Thyroid gland (tissue), 4 donors: ENCODE data around the gene PEPD.

Experiments used
- POLR2A ChIP-seq, 2 donors: fragments of 450-650 bp; IDR thresholded peaks; one replicate each; pipeline ENCODE4 v1.6.1; 2017; ENCODE audit warnings: antibody characterized with exemption in 2 of 2, mild to moderate bottlenecking in 2 of 2, moderate library complexity in 1 of 2
- TF ChIP-seq, protein P1 (sequence below), 6 experiments: fragments of 200-600 bp in 3 of 6; fragments of 450-650 bp in 3 of 6; sonication (generic) in 3 of 6; IDR thresholded peaks; one replicate each; pipeline ENCODE4 v1.5.1; 2016 to 2019; ENCODE audit warnings: antibody characterized with exemption in 6 of 6, mild to moderate bottlenecking in 2 of 6, inconsistent platforms in 1 of 6, moderate library complexity in 1 of 6

DNA sequence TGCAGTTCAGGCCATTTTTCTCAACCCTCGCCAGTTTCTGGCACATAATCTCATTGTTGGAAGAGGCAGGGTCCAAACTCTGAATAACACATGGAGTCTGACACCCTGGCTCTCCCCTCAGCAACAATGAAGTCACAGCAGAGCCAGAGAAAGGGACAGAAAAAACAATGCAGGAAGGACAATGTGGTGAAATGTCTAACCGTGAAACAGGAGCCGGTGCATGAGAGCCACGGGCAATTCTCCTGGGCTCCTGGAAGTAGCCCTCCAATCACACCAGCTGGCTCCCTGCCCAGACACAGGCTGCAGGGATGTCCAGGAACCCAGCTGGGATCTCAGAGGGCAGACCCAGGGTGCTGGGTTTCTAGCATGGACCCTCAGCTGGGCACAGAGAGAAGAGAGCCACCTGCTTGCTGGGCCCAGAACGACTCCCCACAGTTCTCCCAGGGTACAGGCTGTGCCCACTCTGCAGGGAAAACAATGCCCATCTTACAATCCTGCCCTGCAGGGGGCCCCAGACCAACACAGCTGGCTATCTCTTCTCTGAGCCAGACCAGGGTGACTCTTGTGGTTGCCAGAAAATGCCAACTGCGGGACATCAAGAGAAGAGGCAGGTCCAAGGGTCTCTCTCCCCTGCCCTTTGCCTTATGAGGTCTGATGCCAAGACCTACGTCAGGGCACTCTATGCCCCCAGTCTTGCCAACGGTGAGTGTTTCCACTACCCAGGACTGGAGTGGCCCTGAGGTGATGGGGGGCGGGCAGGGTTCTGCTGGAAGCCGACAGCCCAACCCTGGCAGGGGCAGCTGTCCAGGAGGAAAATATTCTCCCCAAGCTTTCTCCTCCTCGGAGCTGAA is 83.5 kb downstream of the PEPD start:
- TF ChIP-seq POLR2A (IDR thresholded peaks at IDR 0.05), result no peak
- TF ChIP-seq, protein P1, sequence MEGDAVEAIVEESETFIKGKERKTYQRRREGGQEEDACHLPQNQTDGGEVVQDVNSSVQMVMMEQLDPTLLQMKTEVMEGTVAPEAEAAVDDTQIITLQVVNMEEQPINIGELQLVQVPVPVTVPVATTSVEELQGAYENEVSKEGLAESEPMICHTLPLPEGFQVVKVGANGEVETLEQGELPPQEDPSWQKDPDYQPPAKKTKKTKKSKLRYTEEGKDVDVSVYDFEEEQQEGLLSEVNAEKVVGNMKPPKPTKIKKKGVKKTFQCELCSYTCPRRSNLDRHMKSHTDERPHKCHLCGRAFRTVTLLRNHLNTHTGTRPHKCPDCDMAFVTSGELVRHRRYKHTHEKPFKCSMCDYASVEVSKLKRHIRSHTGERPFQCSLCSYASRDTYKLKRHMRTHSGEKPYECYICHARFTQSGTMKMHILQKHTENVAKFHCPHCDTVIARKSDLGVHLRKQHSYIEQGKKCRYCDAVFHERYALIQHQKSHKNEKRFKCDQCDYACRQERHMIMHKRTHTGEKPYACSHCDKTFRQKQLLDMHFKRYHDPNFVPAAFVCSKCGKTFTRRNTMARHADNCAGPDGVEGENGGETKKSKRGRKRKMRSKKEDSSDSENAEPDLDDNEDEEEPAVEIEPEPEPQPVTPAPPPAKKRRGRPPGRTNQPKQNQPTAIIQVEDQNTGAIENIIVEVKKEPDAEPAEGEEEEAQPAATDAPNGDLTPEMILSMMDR (IDR thresholded peaks at IDR 0.05), result no peak
